Stimulated activated CD4-positive, alpha-beta T cell treated with anti-CD3 and anti-CD28 coated beads, Interleukin-1b, Interleukin-23, amount 100 ng/mL, for 48 hours (primary cell): ENCODE data around the gene MRPL18.

Experiments
- DNase-seq: peaks from one replicate; pipeline ENCODE4 v3.0.0-alpha.2; 2020

Gene MRPL18

GRCh38 chr6:159844737-159845645 is 54.7 kb downstream of the MRPL18 start:
- DNase-seq, result no peak
